Hepatocyte (in vitro differentiated cells): ENCODE results near the gene SERPINA4.

Experiments
- CTCF ChIP-seq: fragments of 200-600 bp; sonication (generic); IDR thresholded peaks from 2 replicates; pipeline ENCODE4 v1.5.1; 2016; ENCODE audit warnings: antibody characterized with exemption, mild to moderate bottlenecking; ENCODE audit not compliant: poor library complexity
- EZH2 ChIP-seq: fragments of 200-600 bp; sonication (generic); IDR thresholded peaks from 2 replicates; pipeline ENCODE4 v1.6.1; 2016; ENCODE audit warnings: antibody characterized with exemption, mild to moderate bottlenecking, borderline replicate concordance
- EZH2phosphoT487 ChIP-seq: fragments of 200-600 bp; sonication (generic); IDR thresholded peaks from one replicate; pipeline ENCODE4 v1.6.1; 2018; ENCODE audit warnings: antibody characterized with exemption, mild to moderate bottlenecking, low read depth, moderate library complexity; ENCODE audit not compliant: unreplicated experiment, severe bottlenecking

- TF ChIP-seq CTCF = no peak
- TF ChIP-seq EZH2 = no peak
- TF ChIP-seq EZH2phosphoT487 = no peak
These were observed 3.1 kb downstream of the SERPINA4 start for GRCh38 chr14:94564381-94564780.
